ENCODE measurements around the gene C12orf56. TPM values are rescaled to one million over a fixed set of nuclear protein-coding genes. Genes with fewer than 3 reads are reported as not detected.
"Not testable (repeated sequence)": the region's sequence is repeated elsewhere in the genome, so short reads cannot be mapped to it uniquely, and the experiment has no call there.

The C12orf56 gene
- polyA plus RNA-seq, 10 donors = 0.19 to 2.3 (median 1.3) TPM

GRCh38 chr12:64318605-64319004, 72.0 kb downstream of the C12orf56 start:
- DNase-seq = no peak

- DNase-seq = no peak
Measured at GRCh38 chr12:64311877-64312276, 78.7 kb downstream of the C12orf56 start.

- DNase-seq = no peak
Measured at GRCh38 chr12:64304571-64304970, 86.0 kb downstream of the C12orf56 start.

- DNase-seq = no peak
Measured at GRCh38 chr12:64299628-64300027, 90.9 kb downstream of the C12orf56 start.

GRCh38 chr12:64296301-64296700, 94.3 kb downstream of the C12orf56 start:
- DNase-seq = no peak

- DNase-seq = no peak
Measured at GRCh38 chr12:64293654-64294364, 96.7 kb downstream of the C12orf56 start.

GRCh38 chr12:64293174-64293573, 97.4 kb downstream of the C12orf56 start:
- DNase-seq = not testable (repeated sequence)

GRCh38 chr12:64286521-64286920, 104.0 kb downstream of the C12orf56 start:
- no peak for DNase-seq

GRCh38 chr12:64284256-64284655, 106.3 kb downstream of the C12orf56 start:
- DNase-seq = no peak

GRCh38 chr12:64278421-64278820, 112.1 kb downstream of the C12orf56 start:
- DNase-seq = no peak

- peak in 1 of 3 donors; percentile 10 for DNase-seq
Measured at GRCh38 chr12:64273527-64274403, 116.8 kb downstream of the C12orf56 start.

GRCh38 chr12:64270411-64270810, 120.1 kb downstream of the C12orf56 start:
- DNase-seq = no peak

- no peak for DNase-seq
Measured at GRCh38 chr12:64269161-64269560, 121.4 kb downstream of the C12orf56 start.

- no peak for DNase-seq
Measured at GRCh38 chr12:64268409-64268808, 122.1 kb downstream of the C12orf56 start.

GRCh38 chr12:64265839-64266238, 124.7 kb downstream of the C12orf56 start:
- no peak for DNase-seq

GRCh38 chr12:64261813-64262212, 128.7 kb downstream of the C12orf56 start:
- no peak for DNase-seq

GRCh38 chr12:64258576-64258975, 132.0 kb downstream of the C12orf56 start:
- no peak for DNase-seq

- DNase-seq = peak; percentile 67 to 82 (median 71)
Measured at GRCh38 chr12:64256166-64256800, 134.3 kb downstream of the C12orf56 start.

- no peak for DNase-seq
Measured at GRCh38 chr12:64255249-64255648, 135.3 kb downstream of the C12orf56 start.

- no peak for DNase-seq
Measured at GRCh38 chr12:64253356-64253755, 137.2 kb downstream of the C12orf56 start.

- peak; percentile 10 to 24 (median 21) for DNase-seq
Measured at GRCh38 chr12:64252681-64253080, 137.9 kb downstream of the C12orf56 start.

GRCh38 chr12:64243809-64244208, 146.7 kb downstream of the C12orf56 start:
- no peak for DNase-seq

Data from muscle of back (tissue), 11 donors.